ENCODE results near the gene ZNF536. TPM values are rescaled to one million over a fixed set of nuclear protein-coding genes. Genes with fewer than 3 reads are reported as not detected.

Gene ZNF536
- total and polyA plus RNA-seq, 10 of the 15 experiments (the other 5 are each of a cell fraction or from before 2014, with no cell fraction given): not detected

DNA sequence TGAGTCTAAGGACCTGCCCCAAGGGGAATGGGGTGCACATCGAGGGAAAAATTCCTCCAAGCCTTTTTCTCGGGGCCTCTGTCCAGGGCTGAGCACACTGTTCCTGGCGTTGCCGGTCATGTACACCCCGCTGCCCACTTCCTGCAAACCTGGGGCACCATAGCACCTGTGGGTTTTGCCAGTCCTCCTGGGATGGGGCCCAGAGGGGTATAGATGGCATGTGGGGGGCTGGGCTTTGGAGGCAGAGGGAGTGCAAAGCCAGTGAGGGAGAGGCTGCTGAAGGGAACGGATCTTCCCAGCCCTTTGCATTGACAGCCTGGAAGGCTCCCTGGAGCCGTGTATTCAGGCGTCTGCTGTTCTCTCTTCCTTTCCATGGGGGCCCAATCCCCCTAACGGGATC is 187.3 kb downstream of the ZNF536 start:
- intact Hi-C loops (cut with micrococcal nuclease; ENCODE audit: unreplicated experiment) (no loop called here), in situ Hi-C loops (cut with MboI) (no loop called here)
- ChIA-PET RAD21 (ENCODE audit: unreplicated experiment) (no interaction called here), POLR2A (no interaction called here), CTCF (no interaction called here), SMC1A (ENCODE audit: uncharacterized antibody, unreplicated experiment) (no interaction called here)
- no peak for FAIRE-seq
- Histone ChIP-seq H3K9ac (ENCODE audit: control insufficient read depth, insufficient read depth, low read length) (no peak overlapping the region), H2AFZ (ENCODE audit: control insufficient read depth, low read depth, low read length) (no peak overlapping the region), H3K4me1 (ENCODE audit: control insufficient read depth, insufficient read depth, low read length) (no peaks in the 10 kb centered on the region), H3K9me3 (replicated peaks; ENCODE audit: control insufficient read depth, insufficient read depth, low read length) (no peaks in the 10 kb centered on the region), H3K79me2 (ENCODE audit: control insufficient read depth, insufficient read depth, low read length) (no peaks in the 10 kb centered on the region), H3K27me3 (replicated peaks in 1 of 2; ENCODE audit: control insufficient read depth in 2 of 2, insufficient read depth in 2 of 2, low read length in 1 of 2) (no peaks in the 10 kb centered on the region), H4K20me1 (ENCODE audit: control insufficient read depth, insufficient read depth) (no peaks in the 10 kb centered on the region), H3K27ac (ENCODE audit: control insufficient read depth, insufficient read depth) (no peak overlapping the region), H3K4me2 (ENCODE audit: control insufficient read depth, insufficient read depth) (no peak overlapping the region), H3K4me3 (no peak overlapping the region), H3K36me3 (ENCODE audit: control insufficient read depth in 2 of 2, insufficient read depth in 2 of 2, low read length in 1 of 2) (no peaks in the 10 kb centered on the region)
- 43% methylated on average over 9 of the region's 9 CpGs for whole genome bisulfite sequencing (ENCODE audit: insufficient coverage, insufficient replicate concordance, low lambda C conversion rate, missing lambda C conversion rate)
- no peak for ATAC-seq
- DNase-seq (ENCODE audit: low read depth, low spot score): no peak
- BruUV-seq (replicated peaks): no TSS peak
- TF ChIP-seq BRCA1 (IDR thresholded peaks at IDR 0.05; ENCODE audit: low read depth, low read length) (no peak), NRF1 (conservative IDR thresholded peaks at IDR 0.05; ENCODE audit: low read depth, low read length) (no peak), MEF2B (IDR thresholded peaks at IDR 0.05; ENCODE audit: partially characterized antibody, poor library complexity, severe bottlenecking) (no peak), SIX5 (IDR thresholded peaks at IDR 0.05; ENCODE audit: low read depth, low read length, severe bottlenecking) (no peak), WRNIP1 (IDR thresholded peaks at IDR 0.05; ENCODE audit: borderline replicate concordance, low read depth, low read length) (no peak), CHD1 (IDR thresholded peaks at IDR 0.05; ENCODE audit: low read depth, low read length) (no peak), SMC3 (IDR thresholded peaks at IDR 0.05; ENCODE audit: borderline replicate concordance, low read length) (no peak), STAT1 (conservative IDR thresholded peaks at IDR 0.05) (no peak), SMAD5 (IDR thresholded peaks at IDR 0.05; ENCODE audit: low read depth) (no peak), POLR2AphosphoS2 (IDR thresholded peaks at IDR 0.05; ENCODE audit: low read depth, low read length) (no peak), ATF7 (IDR thresholded peaks at IDR 0.05; ENCODE audit: low read depth) (no peak), KAT2A (conservative IDR thresholded peaks at IDR 0.05; ENCODE audit: control insufficient read depth, low read depth, low read length) (no peak), KDM1A (IDR thresholded peaks at IDR 0.05; ENCODE audit: borderline replicate concordance) (no peak)
- TF ChIP-seq, protein P1, sequence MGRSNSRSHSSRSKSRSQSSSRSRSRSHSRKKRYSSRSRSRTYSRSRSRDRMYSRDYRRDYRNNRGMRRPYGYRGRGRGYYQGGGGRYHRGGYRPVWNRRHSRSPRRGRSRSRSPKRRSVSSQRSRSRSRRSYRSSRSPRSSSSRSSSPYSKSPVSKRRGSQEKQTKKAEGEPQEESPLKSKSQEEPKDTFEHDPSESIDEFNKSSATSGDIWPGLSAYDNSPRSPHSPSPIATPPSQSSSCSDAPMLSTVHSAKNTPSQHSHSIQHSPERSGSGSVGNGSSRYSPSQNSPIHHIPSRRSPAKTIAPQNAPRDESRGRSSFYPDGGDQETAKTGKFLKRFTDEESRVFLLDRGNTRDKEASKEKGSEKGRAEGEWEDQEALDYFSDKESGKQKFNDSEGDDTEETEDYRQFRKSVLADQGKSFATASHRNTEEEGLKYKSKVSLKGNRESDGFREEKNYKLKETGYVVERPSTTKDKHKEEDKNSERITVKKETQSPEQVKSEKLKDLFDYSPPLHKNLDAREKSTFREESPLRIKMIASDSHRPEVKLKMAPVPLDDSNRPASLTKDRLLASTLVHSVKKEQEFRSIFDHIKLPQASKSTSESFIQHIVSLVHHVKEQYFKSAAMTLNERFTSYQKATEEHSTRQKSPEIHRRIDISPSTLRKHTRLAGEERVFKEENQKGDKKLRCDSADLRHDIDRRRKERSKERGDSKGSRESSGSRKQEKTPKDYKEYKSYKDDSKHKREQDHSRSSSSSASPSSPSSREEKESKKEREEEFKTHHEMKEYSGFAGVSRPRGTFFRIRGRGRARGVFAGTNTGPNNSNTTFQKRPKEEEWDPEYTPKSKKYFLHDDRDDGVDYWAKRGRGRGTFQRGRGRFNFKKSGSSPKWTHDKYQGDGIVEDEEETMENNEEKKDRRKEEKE (IDR thresholded peaks at IDR 0.05): no peak
- TF ChIP-seq, protein P2, sequence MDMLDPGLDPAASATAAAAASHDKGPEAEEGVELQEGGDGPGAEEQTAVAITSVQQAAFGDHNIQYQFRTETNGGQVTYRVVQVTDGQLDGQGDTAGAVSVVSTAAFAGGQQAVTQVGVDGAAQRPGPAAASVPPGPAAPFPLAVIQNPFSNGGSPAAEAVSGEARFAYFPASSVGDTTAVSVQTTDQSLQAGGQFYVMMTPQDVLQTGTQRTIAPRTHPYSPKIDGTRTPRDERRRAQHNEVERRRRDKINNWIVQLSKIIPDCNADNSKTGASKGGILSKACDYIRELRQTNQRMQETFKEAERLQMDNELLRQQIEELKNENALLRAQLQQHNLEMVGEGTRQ (IDR thresholded peaks at IDR 0.05; ENCODE audit: borderline replicate concordance, low read depth, low read length): no peak
- TF ChIP-seq, protein P3, sequence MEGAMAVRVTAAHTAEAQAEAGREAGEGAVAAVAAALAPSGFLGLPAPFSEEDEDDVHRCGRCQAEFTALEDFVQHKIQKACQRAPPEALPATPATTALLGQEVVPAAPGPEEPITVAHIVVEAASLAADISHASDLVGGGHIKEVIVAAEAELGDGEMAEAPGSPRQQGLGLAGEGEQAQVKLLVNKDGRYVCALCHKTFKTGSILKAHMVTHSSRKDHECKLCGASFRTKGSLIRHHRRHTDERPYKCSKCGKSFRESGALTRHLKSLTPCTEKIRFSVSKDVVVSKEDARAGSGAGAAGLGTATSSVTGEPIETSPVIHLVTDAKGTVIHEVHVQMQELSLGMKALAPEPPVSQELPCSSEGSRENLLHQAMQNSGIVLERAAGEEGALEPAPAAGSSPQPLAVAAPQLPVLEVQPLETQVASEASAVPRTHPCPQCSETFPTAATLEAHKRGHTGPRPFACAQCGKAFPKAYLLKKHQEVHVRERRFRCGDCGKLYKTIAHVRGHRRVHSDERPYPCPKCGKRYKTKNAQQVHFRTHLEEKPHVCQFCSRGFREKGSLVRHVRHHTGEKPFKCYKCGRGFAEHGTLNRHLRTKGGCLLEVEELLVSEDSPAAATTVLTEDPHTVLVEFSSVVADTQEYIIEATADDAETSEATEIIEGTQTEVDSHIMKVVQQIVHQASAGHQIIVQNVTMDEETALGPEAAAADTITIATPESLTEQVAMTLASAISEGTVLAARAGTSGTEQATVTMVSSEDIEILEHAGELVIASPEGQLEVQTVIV (IDR thresholded peaks at IDR 0.05; ENCODE audit: borderline replicate concordance, partially characterized antibody): no peak
- TF ChIP-seq, protein P4, sequence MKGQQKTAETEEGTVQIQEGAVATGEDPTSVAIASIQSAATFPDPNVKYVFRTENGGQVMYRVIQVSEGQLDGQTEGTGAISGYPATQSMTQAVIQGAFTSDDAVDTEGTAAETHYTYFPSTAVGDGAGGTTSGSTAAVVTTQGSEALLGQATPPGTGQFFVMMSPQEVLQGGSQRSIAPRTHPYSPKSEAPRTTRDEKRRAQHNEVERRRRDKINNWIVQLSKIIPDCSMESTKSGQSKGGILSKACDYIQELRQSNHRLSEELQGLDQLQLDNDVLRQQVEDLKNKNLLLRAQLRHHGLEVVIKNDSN (IDR thresholded peaks at IDR 0.05; ENCODE audit: borderline replicate concordance, extremely low read length, insufficient read depth, low read depth, low read length): no peak
- TF ChIP-seq, protein P5, sequence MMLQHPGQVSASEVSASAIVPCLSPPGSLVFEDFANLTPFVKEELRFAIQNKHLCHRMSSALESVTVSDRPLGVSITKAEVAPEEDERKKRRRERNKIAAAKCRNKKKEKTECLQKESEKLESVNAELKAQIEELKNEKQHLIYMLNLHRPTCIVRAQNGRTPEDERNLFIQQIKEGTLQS (IDR thresholded peaks at IDR 0.05; ENCODE audit: borderline replicate concordance, extremely low read depth, low read depth, low read length): no peak
